GM19240 (cell line): ENCODE results near the gene PTPRN2.
"Not testable (repeated sequence)": the region's sequence is repeated elsewhere in the genome, so short reads cannot be mapped to it uniquely, and the experiment has no call there.

Source experiments
- DNase-seq: peaks from one replicate; pipeline ENCODE4 v3.0.0; 2011; ENCODE audit warnings: low spot score; ENCODE audit not compliant: insufficient read length

PTPRN2 gene

GRCh38 chr7:157517782-157518513, 1069.7 kb downstream of the PTPRN2 start:
- DNase-seq = no peak

GRCh38 chr7:157516911-157517781, 1070.5 kb downstream of the PTPRN2 start:
- no peak for DNase-seq

- DNase-seq = no peak
These were observed 1071.3 kb downstream of the PTPRN2 start for GRCh38 chr7:157516311-157516710.

GRCh38 chr7:157515342-157516041, 1072.1 kb downstream of the PTPRN2 start:
- no peak for DNase-seq

GRCh38 chr7:157514746-157515145, 1072.9 kb downstream of the PTPRN2 start:
- no peak for DNase-seq

- no peak for DNase-seq
These were observed 1073.3 kb downstream of the PTPRN2 start for GRCh38 chr7:157514306-157514705.

GRCh38 chr7:157513682-157514081, 1073.9 kb downstream of the PTPRN2 start:
- no peak for DNase-seq

- no peak for DNase-seq
These were observed 1074.4 kb downstream of the PTPRN2 start for GRCh38 chr7:157513162-157513621.

GRCh38 chr7:157509226-157509625, 1078.4 kb downstream of the PTPRN2 start:
- DNase-seq = no peak

- no peak for DNase-seq
These were observed 1079.1 kb downstream of the PTPRN2 start for GRCh38 chr7:157508477-157508881.

GRCh38 chr7:157507987-157508386, 1079.6 kb downstream of the PTPRN2 start:
- DNase-seq = no peak

- no peak for DNase-seq
These were observed 1081.4 kb downstream of the PTPRN2 start for GRCh38 chr7:157506268-157506667.

- no peak for DNase-seq
These were observed 1082.0 kb downstream of the PTPRN2 start for GRCh38 chr7:157505646-157506045.

GRCh38 chr7:157503229-157503628, 1084.4 kb downstream of the PTPRN2 start:
- DNase-seq = no peak

GRCh38 chr7:157502701-157503111, 1084.9 kb downstream of the PTPRN2 start:
- no peak for DNase-seq

- no peak for DNase-seq
These were observed 1086.0 kb downstream of the PTPRN2 start for GRCh38 chr7:157501581-157501980.

- not testable (repeated sequence) for DNase-seq
These were observed 1086.6 kb downstream of the PTPRN2 start for GRCh38 chr7:157500989-157501540.

GRCh38 chr7:157500171-157500960, 1087.3 kb downstream of the PTPRN2 start:
- no peak for DNase-seq

GRCh38 chr7:157499835-157500153, 1087.8 kb downstream of the PTPRN2 start:
- DNase-seq = no peak

- no peak for DNase-seq
These were observed 1088.3 kb downstream of the PTPRN2 start for GRCh38 chr7:157499121-157499834.
